LHCN-M2 (cell line): Measurements from ENCODE around the gene SERPINB2. TPM values are rescaled to one million over a fixed set of nuclear protein-coding genes. Genes with fewer than 3 reads are reported as not detected.
A peak's percentile ranks its signal among the peaks of the same experiment; 100 is the strongest.

ENCODE experiments used
- DNase-seq: peaks from one replicate; pipeline ENCODE4 v3.0.0-alpha.2; 2012; ENCODE audit warnings: low read depth
- polyA plus RNA-seq: library from polyadenylated mRNA; unstranded; fragments of >200 nt; gene quantifications from one replicate; pipeline ENCODE4 v1.2.1, GENCODE V29; 2012; ENCODE audit warnings: missing spikeins
- total RNA-seq: library from RNA; depleted of rRNA; stranded (reverse); fragments of >200 nt; gene quantifications from 2 replicates; pipeline ENCODE4 v1.2.3, GENCODE V29; 2014; rRNA removed

Gene SERPINB2, protein sequence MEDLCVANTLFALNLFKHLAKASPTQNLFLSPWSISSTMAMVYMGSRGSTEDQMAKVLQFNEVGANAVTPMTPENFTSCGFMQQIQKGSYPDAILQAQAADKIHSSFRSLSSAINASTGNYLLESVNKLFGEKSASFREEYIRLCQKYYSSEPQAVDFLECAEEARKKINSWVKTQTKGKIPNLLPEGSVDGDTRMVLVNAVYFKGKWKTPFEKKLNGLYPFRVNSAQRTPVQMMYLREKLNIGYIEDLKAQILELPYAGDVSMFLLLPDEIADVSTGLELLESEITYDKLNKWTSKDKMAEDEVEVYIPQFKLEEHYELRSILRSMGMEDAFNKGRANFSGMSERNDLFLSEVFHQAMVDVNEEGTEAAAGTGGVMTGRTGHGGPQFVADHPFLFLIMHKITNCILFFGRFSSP
- 0.80 and 1.0 TPM in 2 replicates for total RNA-seq
- polyA plus RNA-seq = 0.60 TPM

DNA sequence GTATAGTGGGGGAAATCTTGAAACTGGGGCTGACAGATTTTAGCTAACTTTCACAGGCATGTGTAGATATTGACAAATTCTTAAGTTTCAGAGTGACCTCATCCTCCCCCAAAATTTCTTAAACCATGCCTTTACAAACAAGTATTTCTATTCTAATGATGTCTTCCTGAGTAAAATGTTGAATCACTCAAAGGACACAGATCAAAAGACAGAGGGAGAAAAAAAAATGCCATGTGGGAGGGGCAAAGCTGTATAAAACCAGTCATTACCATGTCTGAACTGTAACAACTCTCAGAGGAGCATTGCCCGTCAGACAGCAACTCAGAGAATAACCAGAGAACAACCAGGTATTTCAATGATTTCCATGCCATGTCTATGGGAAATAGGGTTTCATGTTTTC lies at the start of gene SERPINB2:
SERPINB2 (plus strand) TSS at position 282 of the 400 bp plus-strand sequence. CDS start 3,740 bp downstream, outside the sequence.
- DNase-seq = peak; percentile 28

DNA sequence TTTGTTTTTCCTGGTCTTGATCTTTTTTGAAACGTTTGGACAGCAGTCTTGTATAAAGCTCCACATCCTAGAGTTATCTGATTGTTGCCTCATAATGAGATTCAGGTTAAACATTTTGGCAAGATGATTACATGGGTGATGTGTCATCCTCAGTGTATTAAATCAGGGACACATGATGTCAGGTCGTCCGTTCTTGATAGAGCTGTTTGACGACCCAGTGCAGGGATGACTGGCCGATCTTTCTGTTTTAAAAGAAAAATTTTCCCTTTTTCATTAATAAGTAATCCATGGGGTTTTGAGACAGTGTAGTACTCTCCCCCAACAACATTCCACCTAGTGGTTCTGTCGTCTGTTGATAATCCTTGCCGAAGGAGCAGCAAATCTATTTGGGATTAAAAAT lies 44.5 kb upstream of the SERPINB2 start:
- no peak for DNase-seq

DNA sequence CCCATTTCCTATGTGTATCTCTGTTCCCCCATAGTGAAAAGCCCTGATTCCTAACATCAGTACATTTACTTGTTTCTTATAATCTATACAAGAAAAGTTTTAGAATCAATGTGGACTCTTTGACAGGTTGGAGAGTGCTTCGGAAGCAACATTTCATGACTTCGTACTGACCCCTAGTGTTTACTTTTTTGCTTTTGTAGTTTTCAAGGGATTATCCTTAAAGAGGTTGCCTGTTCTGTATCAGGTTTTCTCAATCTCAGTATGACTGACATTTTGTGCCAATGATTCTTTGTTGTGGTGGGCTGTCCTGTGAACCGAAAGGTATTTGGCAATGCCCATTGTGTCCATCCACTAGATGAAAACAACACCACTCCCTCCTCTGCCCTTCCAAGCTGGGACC lies 43.3 kb upstream of the SERPINB2 start:
- peak; percentile 51 for DNase-seq

DNA sequence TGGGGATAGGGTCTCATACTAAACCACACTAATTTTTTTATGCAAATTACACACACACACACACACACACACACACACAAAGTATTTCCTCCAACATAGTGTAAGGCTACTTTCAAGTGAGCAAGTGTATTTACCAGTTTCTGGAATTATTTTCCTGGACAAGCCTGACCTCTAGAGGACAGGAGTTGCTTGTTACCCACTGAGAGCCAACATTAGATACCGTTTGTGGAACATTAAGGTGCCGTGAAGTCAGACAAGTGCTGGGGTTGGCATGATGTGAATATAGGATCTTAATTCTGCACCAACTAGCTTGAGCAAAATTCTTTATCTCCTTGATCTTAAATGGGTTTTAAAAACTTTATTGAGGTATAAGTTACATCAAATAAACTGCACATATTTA lies 39.3 kb upstream of the SERPINB2 start:
- peak; percentile 61 for DNase-seq

DNA sequence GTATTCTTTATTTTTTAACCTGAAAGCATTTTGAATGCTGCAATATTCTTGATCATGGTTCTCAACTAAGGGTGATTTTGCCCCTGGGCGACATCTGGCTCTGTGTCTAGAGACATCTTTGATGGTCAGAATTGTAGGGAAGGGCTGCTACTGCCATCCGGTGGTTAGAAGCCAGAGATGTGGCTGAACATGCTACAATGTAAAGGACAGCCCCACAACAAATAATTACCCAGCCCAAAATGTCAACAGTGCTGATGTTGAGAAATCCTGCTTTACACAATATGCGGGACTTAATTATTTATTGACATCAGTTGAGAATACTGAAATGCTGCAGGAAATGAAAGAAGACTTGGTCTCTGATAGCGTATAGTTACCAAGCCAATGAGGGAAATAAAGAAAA lies 37.5 kb upstream of the SERPINB2 start:
- peak; percentile 50 for DNase-seq

DNA sequence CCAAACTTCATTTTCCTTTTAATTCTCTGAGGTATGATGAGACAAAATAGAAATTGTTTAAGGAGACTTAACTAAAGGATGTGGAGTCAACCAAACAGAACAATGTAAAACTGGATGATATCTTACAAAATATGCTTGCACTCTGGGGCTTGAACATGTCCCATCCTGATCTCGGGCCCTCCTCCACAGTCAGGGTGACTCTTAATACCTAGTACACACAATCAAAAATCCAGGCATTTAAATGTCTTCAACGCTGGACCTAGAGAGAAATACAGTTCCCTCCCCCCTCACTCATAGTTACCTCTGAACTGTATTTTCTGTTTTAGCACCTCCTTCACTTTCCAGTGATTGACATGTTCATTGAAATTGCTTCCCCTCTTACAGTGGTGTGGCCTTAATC lies 36.9 kb upstream of the SERPINB2 start:
- no peak for DNase-seq

DNA sequence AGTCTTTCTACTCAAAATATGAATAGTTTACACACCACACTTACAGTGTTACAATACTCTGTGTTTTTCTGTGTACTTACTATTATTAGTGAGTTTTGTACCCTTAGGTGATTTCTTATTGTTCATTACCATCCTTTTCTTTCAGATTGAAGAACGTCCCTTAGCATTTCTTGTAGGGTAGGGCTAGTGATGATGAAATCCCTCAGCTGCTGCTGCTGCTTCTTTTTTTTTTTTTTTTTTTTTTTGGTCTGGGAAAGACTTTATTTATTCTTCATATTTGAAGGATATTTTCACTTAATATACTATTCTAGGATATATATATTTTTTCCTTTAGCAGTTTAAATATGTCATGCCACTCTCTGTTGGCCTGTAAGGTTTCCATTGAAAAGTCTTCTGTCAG lies 29.0 kb upstream of the SERPINB2 start:
- DNase-seq = no peak

DNA sequence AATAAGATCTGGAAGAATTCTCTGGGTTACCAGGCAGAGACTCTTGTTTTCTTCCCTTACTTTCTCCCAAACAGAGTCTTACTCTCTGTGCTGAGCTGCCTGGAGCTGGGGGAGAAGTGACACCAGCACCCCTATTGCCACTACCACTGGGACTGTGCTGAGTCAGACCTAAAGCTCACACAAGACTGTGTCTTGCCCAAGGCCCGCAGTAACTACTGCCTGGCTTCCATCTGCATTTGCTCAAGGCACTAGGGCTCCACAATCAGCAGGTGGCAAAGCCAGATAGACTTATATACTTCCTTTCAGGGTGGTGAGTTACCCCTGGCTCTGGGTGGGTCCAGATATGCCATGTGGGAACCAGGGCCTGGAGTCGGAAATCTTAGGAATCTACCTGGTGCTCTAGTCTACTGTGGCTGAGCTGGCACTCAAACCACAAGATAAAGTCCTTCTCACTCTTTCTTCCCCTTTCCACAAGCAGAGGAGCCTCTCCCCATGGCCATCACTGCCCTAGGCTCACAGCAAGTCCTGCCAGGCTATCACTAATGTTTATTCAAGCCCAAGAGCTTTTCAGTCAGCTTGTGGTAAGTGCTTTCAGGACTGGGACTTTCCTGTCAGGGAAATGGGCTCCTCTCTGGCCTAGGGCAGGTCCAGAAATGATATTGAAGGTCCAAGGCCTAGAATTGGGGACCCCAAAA lies 27.6 kb upstream of the SERPINB2 start:
- DNase-seq = no peak

DNA sequence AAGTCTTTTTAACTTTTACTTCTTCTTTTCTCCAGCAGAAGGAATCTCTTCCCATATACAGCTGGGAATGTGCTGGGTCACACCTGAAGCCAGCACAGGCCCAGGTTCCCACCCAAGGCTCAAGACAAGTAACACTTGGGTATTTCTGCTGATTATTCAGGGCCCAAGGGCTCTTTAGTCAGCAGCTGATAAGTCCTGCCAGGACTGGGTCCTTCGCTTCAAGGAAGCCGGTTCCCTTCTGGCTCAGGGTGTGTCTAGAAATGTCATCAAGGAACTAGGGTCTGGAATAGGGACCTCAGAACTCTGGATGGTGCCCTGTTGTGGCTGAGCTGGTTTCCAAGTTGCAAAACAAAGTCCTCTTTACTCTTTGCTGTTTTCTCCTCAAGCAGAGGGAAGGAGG lies 27.0 kb upstream of the SERPINB2 start:
- DNase-seq = no peak

DNA sequence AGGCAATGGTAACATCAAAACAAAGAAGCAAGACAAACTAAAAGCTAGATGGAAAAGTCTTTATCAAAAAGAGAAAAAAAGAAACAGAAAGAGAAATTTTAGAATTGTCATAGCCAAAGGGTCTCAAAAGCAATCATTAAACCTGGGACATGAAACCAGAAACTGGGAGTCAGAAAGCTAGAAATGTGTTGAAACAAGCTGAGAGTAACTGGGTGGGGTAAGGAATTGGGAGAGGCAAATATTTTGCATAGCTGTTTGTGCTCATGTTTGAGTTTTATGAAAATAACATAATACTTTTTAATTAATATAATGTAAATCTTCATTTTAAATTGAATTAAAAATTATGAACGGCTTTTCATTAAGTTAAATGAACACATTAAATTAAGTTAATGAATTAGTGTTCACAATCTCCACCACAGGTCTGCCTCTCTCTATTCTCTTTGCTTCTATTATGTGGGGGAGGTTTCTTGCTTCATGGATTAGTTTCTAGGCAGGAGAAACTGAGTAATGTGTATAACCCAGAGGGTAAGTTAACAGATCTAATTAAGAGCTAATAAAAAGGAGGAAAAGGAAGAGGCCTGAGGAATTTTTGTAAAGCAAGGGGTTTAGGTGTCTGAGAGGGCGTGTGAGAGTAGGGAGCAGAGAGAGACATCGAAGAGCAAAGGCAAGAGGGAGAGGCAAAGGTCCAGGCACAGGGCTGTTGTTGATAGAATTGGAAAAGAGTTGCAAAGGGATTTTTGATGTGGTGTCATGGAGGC lies 20.0 kb upstream of the SERPINB2 start:
- no peak for DNase-seq

DNA sequence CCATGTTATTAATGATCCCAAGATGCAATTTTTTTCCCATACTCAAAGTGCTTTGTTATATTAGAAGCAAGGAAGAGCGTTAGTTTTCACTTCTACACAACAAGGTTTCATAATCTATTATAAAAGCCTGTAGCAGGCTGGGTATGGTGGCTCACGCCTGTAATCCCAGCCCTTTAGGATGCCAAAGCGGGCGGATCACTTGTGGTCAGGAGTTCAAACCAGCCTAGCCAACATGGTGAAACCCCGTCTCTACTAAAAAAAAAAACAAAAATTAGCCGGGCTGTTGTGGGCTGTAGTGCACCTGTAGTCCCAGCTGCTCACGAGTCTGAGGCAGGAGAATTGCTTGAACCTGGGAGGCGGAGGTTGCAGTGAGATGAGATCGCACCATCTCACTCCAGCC lies 19.0 kb upstream of the SERPINB2 start:
- DNase-seq = no peak

DNA sequence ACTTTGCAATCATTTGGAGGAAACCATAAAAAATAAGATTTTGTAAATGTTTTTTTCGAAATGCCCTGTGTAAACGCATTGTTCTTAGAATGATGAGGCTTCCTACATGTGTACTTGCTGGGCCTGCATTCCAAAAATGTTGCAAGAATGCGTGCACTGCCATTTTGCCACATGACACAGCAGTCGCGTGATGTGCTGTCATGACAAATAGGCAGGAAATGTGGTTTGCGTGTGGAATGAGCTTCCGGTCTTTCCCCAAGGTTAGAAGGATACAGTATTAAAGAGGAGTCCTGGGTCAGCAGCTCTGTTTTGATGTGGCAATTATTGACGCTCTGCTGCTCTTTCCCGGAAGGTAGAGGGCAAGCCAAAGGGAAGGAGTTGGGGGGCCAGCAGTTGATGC lies 18.1 kb upstream of the SERPINB2 start:
- peak; percentile 79 for DNase-seq

DNA sequence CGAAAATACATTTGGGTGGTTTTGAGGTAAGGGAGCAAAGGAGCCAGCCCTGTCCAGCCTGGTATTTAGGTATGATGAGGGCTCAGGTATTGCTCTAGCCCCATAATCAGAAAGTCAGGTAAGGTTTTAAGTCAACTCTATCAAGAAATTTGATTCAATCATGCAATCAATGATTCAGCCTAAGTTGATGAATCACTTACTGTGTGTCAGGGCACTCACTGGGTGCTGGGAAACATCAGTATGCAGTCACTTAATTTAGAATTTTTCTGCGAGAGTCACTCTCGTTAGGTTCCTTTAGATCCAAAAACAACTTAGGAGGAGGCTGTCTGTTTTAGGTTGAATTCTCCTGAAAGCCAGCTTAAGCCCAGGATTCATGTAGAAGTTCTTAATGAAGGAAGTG lies 17.7 kb upstream of the SERPINB2 start:
- no peak for DNase-seq

DNA sequence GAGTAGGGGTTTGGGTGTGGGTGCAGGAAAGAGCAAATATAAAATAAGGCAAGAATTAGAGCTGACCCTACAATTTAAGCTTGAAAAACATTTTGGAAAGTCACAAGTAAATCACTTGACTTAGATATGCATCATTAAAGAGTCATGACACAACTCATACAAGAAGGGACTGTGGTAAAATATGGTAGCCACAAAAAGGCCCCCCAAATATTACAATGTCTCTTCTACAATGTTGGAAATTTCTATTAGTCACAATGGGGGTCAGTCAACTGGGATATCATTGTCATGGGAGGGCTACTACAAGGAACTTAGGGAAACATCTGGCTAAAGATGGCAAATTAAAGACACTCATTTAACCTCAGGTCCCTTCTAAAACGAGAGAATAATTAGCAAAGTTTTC lies 15.7 kb upstream of the SERPINB2 start:
- no peak for DNase-seq

DNA sequence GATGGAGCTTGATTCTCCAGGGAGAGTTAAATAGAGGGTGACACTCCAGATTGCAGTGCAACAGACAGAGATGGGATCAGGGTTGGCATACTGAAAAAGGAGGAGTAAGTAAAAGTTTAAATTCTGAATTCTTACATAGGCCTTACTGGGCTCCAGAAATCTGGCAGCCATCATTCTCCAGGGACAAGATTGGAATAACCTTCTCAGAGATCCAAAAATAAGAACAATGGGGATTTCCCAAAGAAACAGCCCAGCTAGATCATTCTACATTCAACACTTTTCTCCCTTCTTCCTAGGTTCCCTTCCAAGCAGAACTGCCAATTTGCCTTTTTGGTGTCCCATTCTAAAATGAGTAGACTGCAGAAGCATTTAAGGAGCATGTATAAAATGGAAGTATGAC lies 14.9 kb upstream of the SERPINB2 start:
- no peak for DNase-seq

DNA sequence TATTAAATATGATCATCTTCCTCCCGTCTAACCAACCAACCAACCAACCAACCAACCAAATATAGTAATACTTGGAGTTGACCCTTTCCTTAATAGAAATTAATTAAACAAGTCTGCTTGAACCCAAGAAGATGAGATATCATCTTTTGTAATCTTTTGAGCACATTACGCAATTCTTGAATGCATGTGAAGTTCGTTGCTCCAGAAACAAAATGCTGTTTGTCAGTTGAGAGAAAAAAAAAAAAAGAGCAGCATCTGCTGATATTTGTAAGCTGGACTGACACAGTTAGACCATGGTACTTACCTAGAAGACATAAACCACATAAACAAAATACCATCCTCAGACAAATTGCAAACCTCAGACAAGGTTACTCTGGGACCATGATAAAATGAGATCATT lies 9.2 kb upstream of the SERPINB2 start:
- peak; percentile 69 for DNase-seq

DNA sequence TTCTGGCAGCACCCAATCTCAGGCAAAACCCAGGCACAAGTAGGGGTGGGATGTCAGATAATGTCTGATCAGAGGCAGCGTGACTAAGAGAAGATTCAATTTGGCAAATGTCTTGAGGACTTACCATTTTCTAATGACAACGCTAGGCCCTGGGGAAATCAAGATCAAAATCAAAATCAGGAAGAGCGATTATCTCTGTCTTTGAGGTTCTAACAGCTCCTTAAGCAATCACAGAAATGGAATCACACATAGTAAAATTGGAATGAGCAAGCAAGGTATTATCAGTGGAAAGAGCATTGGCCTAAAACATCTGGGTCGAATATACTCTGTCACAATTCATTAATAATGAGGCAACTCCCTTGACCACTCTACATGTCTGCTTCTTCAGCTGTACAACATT lies 8.6 kb upstream of the SERPINB2 start:
- DNase-seq = no peak

DNA sequence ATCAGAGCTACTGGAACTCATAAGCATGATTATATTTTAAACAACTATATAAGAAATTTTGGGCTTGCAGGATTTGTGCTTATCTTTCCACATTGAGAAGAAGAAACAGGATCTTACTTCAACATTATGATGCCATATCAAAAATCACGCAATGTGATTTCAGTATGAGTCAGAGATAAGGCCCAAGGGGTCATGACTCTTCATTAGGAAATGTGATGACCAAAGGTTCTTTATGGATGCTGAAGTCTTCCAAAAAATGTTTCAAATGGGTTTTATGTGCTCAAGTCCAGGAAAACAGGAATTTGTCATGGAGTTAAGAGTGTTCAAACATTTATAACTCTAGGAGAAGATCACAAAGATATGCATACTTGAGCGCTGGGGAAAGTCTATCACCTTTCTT lies 7.8 kb upstream of the SERPINB2 start:
- DNase-seq = peak; percentile 41

DNA sequence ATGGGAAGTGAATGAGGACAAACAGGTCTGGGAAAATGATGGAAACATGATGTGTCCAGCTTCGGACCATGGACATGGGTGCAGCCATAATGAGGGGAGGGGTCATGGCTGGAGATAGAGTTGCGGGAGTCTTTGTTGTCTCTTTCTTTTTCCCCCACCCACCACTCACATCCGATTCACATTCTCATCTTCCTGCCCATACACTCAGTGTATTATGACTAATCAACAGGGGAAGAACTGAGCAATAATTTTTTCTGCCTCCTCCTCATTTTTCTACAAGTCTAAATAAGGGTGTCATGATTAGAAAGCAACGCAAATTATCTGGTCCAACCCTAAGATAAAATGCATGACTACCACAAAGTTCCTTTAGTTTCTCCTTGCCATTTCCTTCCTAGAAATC lies 5.7 kb upstream of the SERPINB2 start:
- DNase-seq = peak; percentile 37

DNA sequence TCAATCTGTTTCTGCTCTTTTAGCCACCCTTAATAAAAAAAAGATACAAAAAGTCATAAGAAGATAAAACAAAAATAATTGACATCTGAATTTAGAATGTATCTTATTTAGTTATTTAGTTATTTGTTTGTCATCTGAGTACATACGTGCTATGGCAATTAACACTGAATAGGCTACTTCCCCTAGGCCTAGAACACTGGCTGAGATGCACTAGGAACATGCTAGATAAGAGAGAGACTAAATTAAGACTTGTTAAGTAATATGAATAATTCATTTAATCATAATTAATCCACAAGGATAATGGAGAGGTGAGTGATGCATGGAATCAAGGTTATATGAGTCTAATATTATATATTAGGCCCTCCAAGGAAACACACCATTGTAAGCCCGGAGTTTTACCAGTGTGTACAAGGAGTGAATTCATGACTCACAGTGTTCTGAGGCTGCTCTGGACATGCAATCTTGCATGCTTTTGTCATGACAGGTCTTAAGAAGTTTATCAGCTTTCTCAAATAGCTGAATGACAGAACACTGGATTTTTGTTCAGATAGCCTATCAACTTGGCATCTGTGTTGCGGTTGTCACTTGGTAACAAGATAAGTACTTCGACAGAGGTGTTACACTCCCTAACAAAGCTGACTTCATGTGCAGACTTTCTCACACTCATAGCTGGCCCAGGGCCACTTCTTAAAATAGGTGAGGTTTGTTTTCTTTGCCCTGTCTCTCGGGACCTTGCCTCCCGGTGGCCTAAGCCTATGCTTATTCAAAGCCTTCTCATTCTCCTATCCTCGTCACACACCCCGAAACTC lies 5.0 kb upstream of the SERPINB2 start:
- peak; percentile 95 for DNase-seq

DNA sequence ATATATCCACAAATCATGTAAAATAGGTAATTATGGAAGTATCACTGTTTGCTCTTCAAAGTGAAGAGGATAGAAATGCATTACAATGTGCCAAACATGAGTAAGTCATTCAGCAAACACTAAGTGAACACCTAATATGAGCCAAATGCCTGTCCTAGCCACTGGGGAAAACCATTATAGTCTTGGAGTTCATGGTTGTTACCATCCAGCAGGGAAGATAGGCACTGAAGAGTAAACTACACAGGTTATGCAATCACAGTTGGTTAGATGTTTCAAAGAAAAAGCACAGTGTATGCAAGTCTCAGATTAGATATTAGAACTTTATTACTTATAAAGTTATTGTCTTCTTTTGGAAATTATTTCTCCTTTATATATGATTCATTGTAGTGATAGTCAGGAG lies 3.9 kb upstream of the SERPINB2 start:
- DNase-seq = no peak
